MM.1S (cell line): ENCODE measurements around the gene CCKAR.

ENCODE experiments used
- EZH2phosphoT487 ChIP-seq: fragments of 300-600 bp; sonication (generic); IDR thresholded peaks from 2 replicates; pipeline ENCODE4 v1.6.1; 2018; ENCODE audit warnings: antibody characterized with exemption, low read length
- TF ChIP-seq, protein P1 (sequence below): fragments of 300-600 bp; sonication (generic); IDR thresholded peaks from 2 replicates; pipeline ENCODE4 v1.5.1; 2016; ENCODE audit warnings: antibody characterized with exemption, low read length, mixed read lengths

DNA sequence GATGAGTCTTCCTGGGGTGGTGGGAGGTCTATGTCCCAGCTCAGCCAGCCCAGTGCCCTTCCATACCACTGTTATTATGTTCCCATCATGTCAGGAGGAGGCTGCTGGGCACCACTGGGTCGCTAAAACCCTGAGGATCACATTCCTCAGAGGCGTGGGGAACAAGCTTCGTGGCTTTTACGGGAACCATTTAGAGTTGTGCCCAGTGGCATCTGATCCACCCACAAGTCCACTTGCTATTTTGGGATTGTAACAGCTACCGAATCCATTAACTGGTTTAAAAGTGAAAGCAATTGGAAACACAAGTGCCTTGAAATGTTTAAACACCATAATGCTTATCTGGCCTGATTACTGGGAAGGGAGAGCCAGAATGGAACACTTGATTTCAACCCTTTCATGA, 13.1 kb upstream of the CCKAR start:
- TF ChIP-seq, protein P1, sequence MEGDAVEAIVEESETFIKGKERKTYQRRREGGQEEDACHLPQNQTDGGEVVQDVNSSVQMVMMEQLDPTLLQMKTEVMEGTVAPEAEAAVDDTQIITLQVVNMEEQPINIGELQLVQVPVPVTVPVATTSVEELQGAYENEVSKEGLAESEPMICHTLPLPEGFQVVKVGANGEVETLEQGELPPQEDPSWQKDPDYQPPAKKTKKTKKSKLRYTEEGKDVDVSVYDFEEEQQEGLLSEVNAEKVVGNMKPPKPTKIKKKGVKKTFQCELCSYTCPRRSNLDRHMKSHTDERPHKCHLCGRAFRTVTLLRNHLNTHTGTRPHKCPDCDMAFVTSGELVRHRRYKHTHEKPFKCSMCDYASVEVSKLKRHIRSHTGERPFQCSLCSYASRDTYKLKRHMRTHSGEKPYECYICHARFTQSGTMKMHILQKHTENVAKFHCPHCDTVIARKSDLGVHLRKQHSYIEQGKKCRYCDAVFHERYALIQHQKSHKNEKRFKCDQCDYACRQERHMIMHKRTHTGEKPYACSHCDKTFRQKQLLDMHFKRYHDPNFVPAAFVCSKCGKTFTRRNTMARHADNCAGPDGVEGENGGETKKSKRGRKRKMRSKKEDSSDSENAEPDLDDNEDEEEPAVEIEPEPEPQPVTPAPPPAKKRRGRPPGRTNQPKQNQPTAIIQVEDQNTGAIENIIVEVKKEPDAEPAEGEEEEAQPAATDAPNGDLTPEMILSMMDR, result no peak
- TF ChIP-seq EZH2phosphoT487, result no peak
